22Rv1 (cell line): Measurements from ENCODE around the gene DDI2.
A peak's percentile ranks its signal among the peaks of the same experiment; 100 is the strongest.
"Not testable (repeated sequence)": the region's sequence is repeated elsewhere in the genome, so short reads cannot be mapped to it uniquely, and the experiment has no call there.

Experiments
- H3K27ac ChIP-seq: fragments of 450-650 bp; 2 replicates; pipeline ENCODE4 v1.5.1; 2017
- ZFX ChIP-seq: fragments of 450-650 bp; IDR thresholded peaks from 2 replicates; pipeline ENCODE4 v1.6.1; 2017; ENCODE audit warnings: antibody characterized with exemption, borderline replicate concordance
- TF ChIP-seq, protein P1 (sequence below): fragments of 450-650 bp; IDR thresholded peaks from 2 replicates; pipeline ENCODE4 v1.5.1; 2017; ENCODE audit warnings: mild to moderate bottlenecking

The DDI2 gene

DNA sequence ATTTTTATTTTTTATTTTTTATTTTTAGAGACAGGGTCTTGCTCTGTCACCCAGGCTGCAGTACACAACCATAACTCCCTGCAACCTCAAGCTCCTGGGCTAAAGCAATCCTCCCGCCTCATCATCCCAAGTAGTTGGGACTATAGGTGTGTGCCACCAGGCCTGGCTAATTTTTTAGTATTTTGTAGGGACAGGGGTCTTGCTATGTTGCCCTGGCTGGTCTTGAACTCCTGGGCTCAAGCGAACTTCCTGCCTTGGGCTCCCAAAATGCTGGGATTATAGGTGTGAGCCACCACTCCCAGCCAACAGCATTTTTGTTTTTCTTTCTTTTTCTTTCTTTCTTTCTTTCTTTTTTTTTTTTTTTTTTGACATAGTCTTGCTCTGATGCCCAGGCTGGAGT, 80.9 kb downstream of the DDI2 start:
- TF ChIP-seq ZFX: no peak
- TF ChIP-seq, protein P1, sequence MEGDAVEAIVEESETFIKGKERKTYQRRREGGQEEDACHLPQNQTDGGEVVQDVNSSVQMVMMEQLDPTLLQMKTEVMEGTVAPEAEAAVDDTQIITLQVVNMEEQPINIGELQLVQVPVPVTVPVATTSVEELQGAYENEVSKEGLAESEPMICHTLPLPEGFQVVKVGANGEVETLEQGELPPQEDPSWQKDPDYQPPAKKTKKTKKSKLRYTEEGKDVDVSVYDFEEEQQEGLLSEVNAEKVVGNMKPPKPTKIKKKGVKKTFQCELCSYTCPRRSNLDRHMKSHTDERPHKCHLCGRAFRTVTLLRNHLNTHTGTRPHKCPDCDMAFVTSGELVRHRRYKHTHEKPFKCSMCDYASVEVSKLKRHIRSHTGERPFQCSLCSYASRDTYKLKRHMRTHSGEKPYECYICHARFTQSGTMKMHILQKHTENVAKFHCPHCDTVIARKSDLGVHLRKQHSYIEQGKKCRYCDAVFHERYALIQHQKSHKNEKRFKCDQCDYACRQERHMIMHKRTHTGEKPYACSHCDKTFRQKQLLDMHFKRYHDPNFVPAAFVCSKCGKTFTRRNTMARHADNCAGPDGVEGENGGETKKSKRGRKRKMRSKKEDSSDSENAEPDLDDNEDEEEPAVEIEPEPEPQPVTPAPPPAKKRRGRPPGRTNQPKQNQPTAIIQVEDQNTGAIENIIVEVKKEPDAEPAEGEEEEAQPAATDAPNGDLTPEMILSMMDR: no peak
- no peak overlapping the region for H3K27ac ChIP-seq

DNA sequence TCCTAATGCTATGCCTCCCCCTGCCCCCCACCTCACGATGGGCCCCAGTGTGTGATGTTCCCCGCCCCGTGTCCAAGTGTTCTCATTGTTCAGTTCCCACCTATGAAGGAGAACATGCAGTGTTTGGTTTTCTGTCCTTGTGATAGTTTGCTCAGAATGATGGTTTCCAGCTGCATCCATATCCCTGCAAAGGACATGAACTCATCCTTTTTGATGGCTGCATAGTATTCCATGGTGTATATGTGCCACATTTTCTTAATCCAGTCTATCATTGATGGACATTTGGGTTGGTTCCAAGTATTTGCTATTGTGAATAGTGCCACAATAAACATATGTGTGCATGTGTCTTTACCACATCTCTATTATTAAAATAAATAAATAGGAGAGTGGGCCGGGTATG, 82.1 kb downstream of the DDI2 start:
- H3K27ac ChIP-seq: not testable (repeated sequence)

DNA sequence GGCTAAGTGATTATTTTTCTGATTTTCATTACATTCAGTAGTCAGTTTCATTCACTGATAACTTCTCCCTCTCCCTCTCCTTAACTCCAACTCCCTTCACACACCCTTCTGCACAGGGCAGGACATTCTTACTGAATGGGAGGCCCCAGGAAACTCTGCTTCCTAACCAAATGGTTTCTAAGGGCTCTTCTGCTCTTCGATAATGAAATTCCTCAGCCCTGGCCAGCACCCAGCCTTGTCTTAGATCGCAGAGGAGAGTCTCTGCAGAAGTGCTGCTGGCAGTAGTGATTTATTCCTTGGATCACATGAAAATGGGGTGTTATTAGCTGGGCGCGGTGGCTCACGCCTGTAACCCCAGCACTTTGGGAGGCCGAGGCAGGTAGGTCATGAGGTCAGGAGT, 83.2 kb downstream of the DDI2 start:
- TF ChIP-seq, protein P1: no peak
- no peak for TF ChIP-seq ZFX
- no peak overlapping the region for H3K27ac ChIP-seq

DNA sequence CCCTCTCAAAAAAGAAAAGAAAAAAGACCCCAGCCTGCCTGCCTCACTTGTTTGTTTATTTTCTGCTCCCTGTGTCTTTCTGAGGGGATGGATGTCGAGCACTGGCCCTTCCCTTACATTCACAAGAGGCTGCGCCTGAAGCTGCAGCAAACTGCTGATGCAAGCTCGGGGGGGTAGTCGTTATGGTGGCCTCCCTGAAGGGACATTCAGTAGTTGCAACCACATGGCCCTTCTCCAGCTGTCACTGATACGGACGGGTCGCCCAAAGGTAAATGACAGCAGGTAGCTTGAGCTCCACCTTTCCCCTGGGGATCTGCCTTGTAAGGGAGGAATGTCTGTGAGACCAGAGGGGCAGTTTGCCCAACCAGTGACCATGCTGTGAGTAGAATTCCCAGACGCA, 84.5 kb downstream of the DDI2 start:
- no peak overlapping the region for H3K27ac ChIP-seq
- TF ChIP-seq ZFX: no peak
- TF ChIP-seq, protein P1: no peak

DNA sequence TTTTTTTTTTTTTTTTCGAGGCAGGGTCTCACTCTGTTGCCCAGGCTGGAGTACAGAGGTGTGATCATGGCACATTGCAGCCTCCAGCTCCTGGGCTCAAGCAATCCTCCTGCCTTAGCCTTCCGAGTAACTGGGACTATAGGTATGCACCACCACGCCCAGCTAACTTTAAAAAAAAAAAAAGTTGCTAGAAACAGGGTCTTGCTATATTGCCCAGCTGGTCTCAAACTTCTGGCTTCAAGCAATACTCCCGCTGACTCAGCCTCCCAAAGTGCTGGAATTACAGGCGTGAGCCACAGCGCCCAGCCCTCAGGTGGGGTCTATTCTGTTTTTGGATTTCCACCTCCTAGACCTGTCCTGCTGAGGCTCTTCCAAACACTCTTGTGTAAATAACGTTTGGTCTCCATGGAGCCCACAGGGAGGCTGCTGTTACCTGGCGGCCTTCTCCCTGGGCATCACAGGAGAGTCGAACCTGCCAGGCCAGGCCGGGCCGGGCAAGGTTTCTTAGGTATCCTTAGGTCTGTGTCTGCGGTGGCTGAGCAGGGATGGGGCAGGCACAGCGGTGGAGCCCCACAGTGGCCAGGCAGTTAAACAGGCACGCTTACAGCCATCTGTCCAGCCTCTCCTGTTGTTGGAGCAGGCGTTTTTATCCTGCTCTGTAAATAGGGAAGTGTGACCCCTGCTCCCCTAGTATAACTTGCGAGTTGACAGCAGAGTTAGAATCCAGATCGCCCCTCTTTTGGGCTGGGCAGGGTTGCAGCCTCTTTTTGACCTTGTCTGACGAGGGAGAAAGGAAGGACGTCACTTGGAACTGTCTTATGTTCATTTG, 85.7 kb downstream of the DDI2 start:
- no peak overlapping the region for H3K27ac ChIP-seq
- TF ChIP-seq ZFX: no peak
- TF ChIP-seq, protein P1: peak; percentile 31; the same call in 1 of the 2 replicates

DNA sequence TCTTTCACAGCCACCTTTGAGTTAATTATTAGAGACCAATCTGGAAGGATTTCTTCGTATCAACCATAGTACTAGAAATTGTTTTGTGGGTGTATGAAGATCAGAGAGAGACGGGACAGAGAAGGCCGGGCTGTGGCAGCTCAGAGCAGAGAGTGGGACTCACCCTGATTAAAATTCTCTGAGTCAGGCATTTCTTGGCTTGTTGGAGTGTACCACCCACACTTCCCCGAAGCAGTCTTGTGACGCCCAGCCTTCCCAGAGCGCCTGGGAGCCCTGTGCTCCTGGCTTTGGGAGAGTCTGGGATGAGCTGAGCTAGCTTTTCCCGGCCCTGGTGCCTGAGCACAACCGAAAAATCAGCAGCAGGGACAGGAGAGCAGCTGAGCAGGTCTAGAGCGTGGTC, 86.3 kb downstream of the DDI2 start:
- TF ChIP-seq, protein P1: no peak
- TF ChIP-seq ZFX: no peak
- H3K27ac ChIP-seq: no peak overlapping the region

DNA sequence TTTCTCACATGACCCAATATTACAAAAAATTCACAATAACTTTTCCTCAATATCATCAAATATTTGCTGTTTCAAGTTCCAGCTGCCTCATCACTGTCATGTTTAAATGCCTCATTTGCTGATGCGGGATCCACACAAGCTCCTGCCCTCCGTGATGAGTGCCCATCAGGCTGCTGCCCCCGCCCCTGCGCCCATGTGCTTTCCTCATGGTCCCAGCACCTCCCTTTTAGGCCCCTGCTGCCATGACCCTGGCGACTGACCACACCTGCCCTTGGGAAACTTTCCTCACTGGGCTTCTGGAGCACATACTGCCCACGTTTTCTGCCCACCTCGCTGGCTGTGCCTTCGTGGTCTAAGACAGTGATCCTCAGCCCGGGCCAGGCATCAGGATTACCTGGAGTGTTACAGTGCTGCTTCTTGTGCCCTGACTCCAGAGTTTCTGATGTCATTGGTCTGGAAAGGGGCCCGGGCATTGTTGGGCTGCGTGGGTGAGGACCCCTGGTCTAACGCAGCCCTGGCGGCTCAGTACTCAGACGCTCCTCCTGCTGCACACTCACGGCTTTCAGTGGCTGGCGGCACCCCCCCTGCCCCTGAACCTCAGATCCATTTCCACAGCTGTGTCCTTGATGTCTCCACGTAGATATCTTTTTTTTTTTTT, 87.4 kb downstream of the DDI2 start:
- no peak overlapping the region for H3K27ac ChIP-seq
- TF ChIP-seq, protein P1: no peak
- no peak for TF ChIP-seq ZFX
